H9 (cell line): ENCODE results near the gene NAGA. TPM values are rescaled to one million over a fixed set of nuclear protein-coding genes. Genes with fewer than 3 reads are reported as not detected.
"Not testable (repeated sequence)": the region's sequence is repeated elsewhere in the genome, so short reads cannot be mapped to it uniquely, and the experiment has no call there.

Experiments
- DNase-seq: peaks from one replicate; pipeline ENCODE4 v3.0.0-alpha.2; 2017
- H2AFZ ChIP-seq: one replicate; pipeline ENCODE4 v1.6.1; 2013; ENCODE audit warnings: mild to moderate bottlenecking, low read length, control low read depth, moderate library complexity
- H2AK5ac ChIP-seq: 2 replicates; pipeline ENCODE4 v1.6.1; 2013; ENCODE audit warnings: low read length, control low read depth, mixed read lengths; ENCODE audit not compliant: insufficient read length
- H2BK120ac ChIP-seq: one replicate; pipeline ENCODE4 v1.6.1; 2013; ENCODE audit warnings: low read depth, mild to moderate bottlenecking, low read length, control low read depth, inconsistent platforms; ENCODE audit not compliant: poor library complexity, severe bottlenecking
- H2BK12ac ChIP-seq: 2 replicates; pipeline ENCODE4 v1.6.1; 2013; ENCODE audit warnings: low read length, control low read depth, mixed read lengths, low read depth; ENCODE audit not compliant: insufficient read length
- H2BK15ac ChIP-seq: 2 replicates; pipeline ENCODE4 v1.6.1; 2013; ENCODE audit warnings: low read depth, low read length, control low read depth
- H2BK20ac ChIP-seq: one replicate; pipeline ENCODE4 v1.6.1; 2013; ENCODE audit warnings: low read depth, mild to moderate bottlenecking, low read length, control low read depth, inconsistent platforms; ENCODE audit not compliant: poor library complexity, severe bottlenecking
- H2BK5ac ChIP-seq: 2 replicates; pipeline ENCODE4 v1.6.1; 2013; ENCODE audit warnings: low read length, control low read depth, mixed read lengths; ENCODE audit not compliant: insufficient read length
- H3K14ac ChIP-seq: 2 replicates; pipeline ENCODE4 v1.6.1; 2013; ENCODE audit warnings: low read length, control low read depth; ENCODE audit not compliant: insufficient read depth
- H3K18ac ChIP-seq: 2 replicates; pipeline ENCODE4 v1.6.1; 2013; ENCODE audit warnings: low read depth, mild to moderate bottlenecking, mixed read lengths, low read length, control low read depth; ENCODE audit not compliant: insufficient read length
- H3K23ac ChIP-seq: 2 replicates; pipeline ENCODE4 v1.6.1; 2013; ENCODE audit warnings: low read length, control low read depth, mixed read lengths, low read depth; ENCODE audit not compliant: insufficient read length
- H3K23me2 ChIP-seq: 2 replicates; pipeline ENCODE4 v1.6.1; 2013; ENCODE audit warnings: low read depth, mild to moderate bottlenecking, mixed read lengths, low read length, control low read depth; ENCODE audit not compliant: insufficient read length, poor library complexity, severe bottlenecking
- H3K27ac ChIP-seq: 2 replicates; pipeline ENCODE4 v1.5.1; 2013; ENCODE audit warnings: low read length, control low read depth, mixed read lengths, low read depth; ENCODE audit not compliant: insufficient read length
- H3K27me3 ChIP-seq: 2 replicates; pipeline ENCODE4 v1.6.1; 2013; ENCODE audit warnings: low read length, control low read depth, inconsistent platforms; ENCODE audit not compliant: insufficient read depth
- H3K4ac ChIP-seq: 2 replicates; pipeline ENCODE4 v1.6.1; 2013; ENCODE audit warnings: low read depth, mild to moderate bottlenecking, control low read depth, inconsistent platforms, low read length, moderate library complexity
- H3K4me1 ChIP-seq: 2 replicates; pipeline ENCODE4 v1.6.1; 2013; ENCODE audit warnings: low read length, control low read depth, inconsistent platforms; ENCODE audit not compliant: insufficient read depth
- H3K4me2 ChIP-seq: 2 replicates; pipeline ENCODE4 v1.6.1; 2013; ENCODE audit warnings: low read length, control low read depth, mixed read lengths; ENCODE audit not compliant: insufficient read length, insufficient read depth
- H3K56ac ChIP-seq: 2 replicates; pipeline ENCODE4 v1.6.1; 2013; ENCODE audit warnings: low read depth, mild to moderate bottlenecking, mixed read lengths, low read length, control low read depth; ENCODE audit not compliant: insufficient read length
- H3K79me1 ChIP-seq: 2 replicates; pipeline ENCODE4 v1.6.1; 2013; ENCODE audit warnings: low read depth, mild to moderate bottlenecking, moderate library complexity, low read length, control low read depth, inconsistent platforms; ENCODE audit not compliant: insufficient read depth, poor library complexity, severe bottlenecking
- H3K79me2 ChIP-seq: 2 replicates; pipeline ENCODE4 v1.6.1; 2013; ENCODE audit warnings: low read length, control low read depth, inconsistent platforms; ENCODE audit not compliant: insufficient read depth
- H3K9ac ChIP-seq: 2 replicates; pipeline ENCODE4 v1.6.1; 2013; ENCODE audit warnings: low read length, control low read depth, mixed read lengths; ENCODE audit not compliant: insufficient read length; ENCODE audit errors: extremely low read depth
- H3K9me3 ChIP-seq: one replicate; pipeline ENCODE4 v1.6.1; 2013; ENCODE audit warnings: low read depth, low read length, inconsistent platforms; ENCODE audit not compliant: control insufficient read depth
- H3T11ph ChIP-seq: one replicate; pipeline ENCODE4 v1.6.1; 2013; ENCODE audit warnings: mild to moderate bottlenecking, low read length, control low read depth, inconsistent platforms
- H4K20me1 ChIP-seq: one replicate; pipeline ENCODE4 v1.6.1; 2013; ENCODE audit not compliant: control insufficient read depth, insufficient read length, insufficient read depth
- H4K5ac ChIP-seq: 2 replicates; pipeline ENCODE4 v1.6.1; 2013; ENCODE audit warnings: low read depth, mild to moderate bottlenecking, mixed read lengths, low read length, control low read depth; ENCODE audit not compliant: insufficient read length
- H4K8ac ChIP-seq: replicated peaks from 2 replicates; pipeline ENCODE4 v1.6.1; 2013; ENCODE audit warnings: low read length, control low read depth, mixed read lengths, low read depth; ENCODE audit not compliant: insufficient read length
- H4K91ac ChIP-seq: 2 replicates; pipeline ENCODE4 v1.6.1; 2013; ENCODE audit warnings: low read depth, mild to moderate bottlenecking, moderate library complexity, mixed read lengths, low read length, control low read depth; ENCODE audit not compliant: insufficient read length
- H3K27ac Mint-ChIP-seq, 3 experiments: 2 replicates in 2 of 3; 3 replicates in 1 of 3; pipeline ENCODE4 v1.8.0; 2020 to 2021; ENCODE audit warnings: mixed read lengths in 3 of 3, mild to moderate bottlenecking in 1 of 3, moderate library complexity in 1 of 3
- H3K27me3 Mint-ChIP-seq: 2 replicates; pipeline ENCODE4 v1.8.0; 2021; ENCODE audit warnings: low read depth, mild to moderate bottlenecking, moderate library complexity, mixed read lengths
- H3K36me3 Mint-ChIP-seq, 3 experiments: 2 replicates in 2 of 3; 3 replicates in 1 of 3; pipeline ENCODE4 v1.8.0; 2020 to 2021; ENCODE audit warnings: low read depth in 3 of 3, mixed read lengths in 3 of 3; ENCODE audit not compliant: insufficient read depth in 1 of 3
- H3K4me1 Mint-ChIP-seq, 2 experiments: 2 replicates each; pipeline ENCODE4 v1.8.0; 2020; ENCODE audit warnings: mixed read lengths in 2 of 2
- H3K4me3 Mint-ChIP-seq, 2 experiments: 2 replicates in 1 of 2; 3 replicates in 1 of 2; pipeline ENCODE4 v1.8.0; 2020 to 2021; ENCODE audit warnings: mild to moderate bottlenecking in 2 of 2, mixed read lengths in 2 of 2, moderate library complexity in 1 of 2
- H3K9me3 Mint-ChIP-seq, 2 experiments: 2 replicates in 1 of 2; 3 replicates in 1 of 2; pipeline ENCODE4 v1.8.0; 2020; ENCODE audit warnings: mild to moderate bottlenecking in 2 of 2, mixed read lengths in 2 of 2, moderate library complexity in 1 of 2
- WGBS: extraction: QIAGEN DNeasy Blood & Tissue Kit; methylation state at CpG from one replicate; pipeline ENCODE4 v1.1.7; 2013; ENCODE audit warnings: missing lambda C conversion rate, low lambda C conversion rate, mixed read lengths; ENCODE audit not compliant: insufficient read length; ENCODE audit errors: extremely low coverage; 5-methylcytosine and 5-hydroxymethylcytosine counted together
- total RNA-seq: library from RNA; stranded (reverse); gene quantifications from 2 replicates; pipeline ENCODE4 v1.2.1, GENCODE V29; 2021
- TF ChIP-seq, protein P1 (sequence below): fragments of 200-600 bp; sonication (generic); conservative IDR thresholded peaks from 3 replicates; pipeline ENCODE4 v1.8.0; 2021; ENCODE audit warnings: antibody characterized with exemption, mild to moderate bottlenecking

The NAGA gene
- total RNA-seq, 1 experiment from 2014 or later = 16.1 TPM

DNA sequence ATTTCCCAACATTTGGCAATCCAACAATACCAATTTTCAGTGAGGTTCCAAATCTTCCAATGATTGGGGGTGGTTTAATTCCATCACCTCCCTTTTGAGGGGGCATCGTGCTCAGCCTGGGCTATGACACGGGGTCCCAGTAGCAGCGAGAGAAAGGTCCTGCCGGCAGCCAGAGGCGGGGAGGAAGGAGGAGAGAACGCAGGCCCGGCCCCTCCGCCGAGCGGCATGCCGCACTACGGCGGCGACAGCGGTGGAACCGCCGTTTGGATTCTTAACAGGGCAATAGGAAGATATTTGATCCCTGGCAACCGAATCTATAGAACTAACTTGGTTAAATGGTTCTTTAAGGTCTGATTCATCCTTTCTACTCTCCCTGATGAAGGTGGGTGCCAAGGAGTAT lies 38.2 kb upstream of the NAGA start:
- Histone ChIP-seq H3K27ac (no peak overlapping the region), H3T11ph (no peak overlapping the region), H3K56ac (no peak overlapping the region), H3K79me1 (no peaks in the 10 kb centered on the region), H4K8ac (no peak overlapping the region), H2AFZ (no peak overlapping the region), H3K23ac (no peak overlapping the region), H3K27me3 (no peaks in the 10 kb centered on the region), H2AK5ac (no peak overlapping the region), H3K23me2 (no peaks in the 10 kb centered on the region), H2BK5ac (no peak overlapping the region), H4K91ac (no peak overlapping the region), H3K14ac (no peak overlapping the region), H2BK15ac (no peak overlapping the region), H4K5ac (no peak overlapping the region), H3K9me3 (peaks cover 10% of the 10 kb centered on the region), H3K9ac (no peak overlapping the region), H3K79me2 (no peaks in the 10 kb centered on the region), H2BK20ac (no peak overlapping the region), H3K4me1 (no peaks in the 10 kb centered on the region), H2BK120ac (no peak overlapping the region), H3K18ac (no peak overlapping the region), H4K20me1 (no peaks in the 10 kb centered on the region), H3K4me2 (no peak overlapping the region), H2BK12ac (no peak overlapping the region), H3K4ac (no peak overlapping the region)
- Mint-ChIP-seq H3K27ac (no peak overlapping the region), H3K27me3 (peaks cover 14% of the 10 kb centered on the region), H3K4me3 (no peak overlapping the region), H3K9me3 (peaks cover 10 to 12% of the 10 kb centered on the region in 2 experiments), H3K4me1 (peaks cover 7 to 10% of the 10 kb centered on the region in 2 experiments), H3K36me3 (peaks cover 2 to 6% (median 6%) of the 10 kb centered on the region in 3 experiments; a peak in 5 of 7 replicates)
- TF ChIP-seq, protein P1, sequence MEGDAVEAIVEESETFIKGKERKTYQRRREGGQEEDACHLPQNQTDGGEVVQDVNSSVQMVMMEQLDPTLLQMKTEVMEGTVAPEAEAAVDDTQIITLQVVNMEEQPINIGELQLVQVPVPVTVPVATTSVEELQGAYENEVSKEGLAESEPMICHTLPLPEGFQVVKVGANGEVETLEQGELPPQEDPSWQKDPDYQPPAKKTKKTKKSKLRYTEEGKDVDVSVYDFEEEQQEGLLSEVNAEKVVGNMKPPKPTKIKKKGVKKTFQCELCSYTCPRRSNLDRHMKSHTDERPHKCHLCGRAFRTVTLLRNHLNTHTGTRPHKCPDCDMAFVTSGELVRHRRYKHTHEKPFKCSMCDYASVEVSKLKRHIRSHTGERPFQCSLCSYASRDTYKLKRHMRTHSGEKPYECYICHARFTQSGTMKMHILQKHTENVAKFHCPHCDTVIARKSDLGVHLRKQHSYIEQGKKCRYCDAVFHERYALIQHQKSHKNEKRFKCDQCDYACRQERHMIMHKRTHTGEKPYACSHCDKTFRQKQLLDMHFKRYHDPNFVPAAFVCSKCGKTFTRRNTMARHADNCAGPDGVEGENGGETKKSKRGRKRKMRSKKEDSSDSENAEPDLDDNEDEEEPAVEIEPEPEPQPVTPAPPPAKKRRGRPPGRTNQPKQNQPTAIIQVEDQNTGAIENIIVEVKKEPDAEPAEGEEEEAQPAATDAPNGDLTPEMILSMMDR = no peak
- DNase-seq = peak; percentile 36
- WGBS = no CpG with 5 or more reads among the region's 18 CpGs

DNA sequence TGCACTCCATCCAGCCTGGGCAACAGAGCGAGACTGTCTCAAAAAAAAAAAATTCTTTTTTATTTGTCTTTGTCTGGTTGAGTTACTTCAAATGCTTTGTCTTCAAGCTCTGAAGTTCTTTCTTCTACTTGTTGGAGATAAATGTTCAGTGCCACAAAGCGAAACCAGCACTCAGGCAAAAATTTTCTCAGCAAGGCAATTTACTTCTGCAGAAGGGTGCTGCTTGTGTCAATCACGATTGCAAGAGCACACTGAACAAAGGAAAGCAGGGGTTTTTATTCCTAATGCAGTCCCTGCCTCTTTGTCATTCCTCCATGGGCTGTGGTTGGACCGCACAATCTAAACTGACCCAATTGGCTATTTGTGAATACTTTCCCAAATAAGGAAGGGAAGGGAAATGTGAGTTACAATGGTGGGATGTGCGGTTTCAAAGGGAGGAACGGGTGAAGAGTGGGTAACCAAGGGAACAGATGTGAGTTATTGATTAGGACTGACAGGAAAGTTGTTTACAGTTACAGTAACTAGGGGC lies 33.8 kb upstream of the NAGA start:
- WGBS = no CpG with 5 or more reads among the region's 6 CpGs
- H3K36me3 Mint-ChIP-seq = peaks cover 13 to 16% (median 16%) of the 10 kb centered on the region in 3 experiments
- H3K4me1 ChIP-seq = not testable (repeated sequence)

More for the DNA sequence above, 33.8 kb upstream of the NAGA start:
- H3K4me3 Mint-ChIP-seq, DNase-seq, H4K20me1 ChIP-seq, H3K9ac ChIP-seq, H2BK20ac ChIP-seq, H2BK12ac ChIP-seq, H3K4me2 ChIP-seq, H2BK120ac ChIP-seq, H4K5ac ChIP-seq, H4K8ac ChIP-seq, H3K4me1 Mint-ChIP-seq, H3K56ac ChIP-seq, H3K23ac ChIP-seq, H3K18ac ChIP-seq, H3K27ac ChIP-seq, H3K79me2 ChIP-seq, H3K27me3 ChIP-seq, H3K4ac ChIP-seq, H3K79me1 ChIP-seq, H2AFZ ChIP-seq, H3K23me2 ChIP-seq, H3K9me3 ChIP-seq, H3K14ac ChIP-seq, H2BK15ac ChIP-seq, H4K91ac ChIP-seq, H2BK5ac ChIP-seq, H3K27ac Mint-ChIP-seq, H3T11ph ChIP-seq, H2AK5ac ChIP-seq: not testable (repeated sequence)
- Mint-ChIP-seq H3K9me3 (peaks cover 35 to 38% of the 10 kb centered on the region in 2 experiments), H3K27me3 (peaks cover 16% of the 10 kb centered on the region)
